ENCODE measurements around the gene PTPRO.

Gene PTPRO

DNA sequence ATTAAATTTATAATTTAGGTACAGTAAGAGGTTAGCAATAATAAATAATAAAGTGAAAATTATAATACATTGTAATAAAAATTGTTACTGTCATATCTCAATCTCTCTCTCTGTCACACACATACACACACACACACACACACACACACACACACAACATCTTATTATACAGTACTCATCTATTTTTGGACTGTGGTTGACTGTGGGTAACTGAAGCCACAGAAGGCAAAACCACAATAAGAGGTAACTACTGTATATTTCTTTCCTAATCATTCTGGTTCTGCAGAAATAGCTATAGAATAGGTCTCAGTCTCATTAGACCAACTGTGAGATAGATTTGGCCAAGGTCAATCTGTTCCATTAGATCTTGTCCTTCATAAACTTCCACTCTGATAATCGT is 33.1 kb upstream of the PTPRO start:
- no peak for DNase-seq (ENCODE audit: low spot score)
- TF ChIP-seq, protein P1, sequence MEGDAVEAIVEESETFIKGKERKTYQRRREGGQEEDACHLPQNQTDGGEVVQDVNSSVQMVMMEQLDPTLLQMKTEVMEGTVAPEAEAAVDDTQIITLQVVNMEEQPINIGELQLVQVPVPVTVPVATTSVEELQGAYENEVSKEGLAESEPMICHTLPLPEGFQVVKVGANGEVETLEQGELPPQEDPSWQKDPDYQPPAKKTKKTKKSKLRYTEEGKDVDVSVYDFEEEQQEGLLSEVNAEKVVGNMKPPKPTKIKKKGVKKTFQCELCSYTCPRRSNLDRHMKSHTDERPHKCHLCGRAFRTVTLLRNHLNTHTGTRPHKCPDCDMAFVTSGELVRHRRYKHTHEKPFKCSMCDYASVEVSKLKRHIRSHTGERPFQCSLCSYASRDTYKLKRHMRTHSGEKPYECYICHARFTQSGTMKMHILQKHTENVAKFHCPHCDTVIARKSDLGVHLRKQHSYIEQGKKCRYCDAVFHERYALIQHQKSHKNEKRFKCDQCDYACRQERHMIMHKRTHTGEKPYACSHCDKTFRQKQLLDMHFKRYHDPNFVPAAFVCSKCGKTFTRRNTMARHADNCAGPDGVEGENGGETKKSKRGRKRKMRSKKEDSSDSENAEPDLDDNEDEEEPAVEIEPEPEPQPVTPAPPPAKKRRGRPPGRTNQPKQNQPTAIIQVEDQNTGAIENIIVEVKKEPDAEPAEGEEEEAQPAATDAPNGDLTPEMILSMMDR (IDR thresholded peaks at IDR 0.05; ENCODE audit: extremely low read depth, missing control alignments), result no peak

DNA sequence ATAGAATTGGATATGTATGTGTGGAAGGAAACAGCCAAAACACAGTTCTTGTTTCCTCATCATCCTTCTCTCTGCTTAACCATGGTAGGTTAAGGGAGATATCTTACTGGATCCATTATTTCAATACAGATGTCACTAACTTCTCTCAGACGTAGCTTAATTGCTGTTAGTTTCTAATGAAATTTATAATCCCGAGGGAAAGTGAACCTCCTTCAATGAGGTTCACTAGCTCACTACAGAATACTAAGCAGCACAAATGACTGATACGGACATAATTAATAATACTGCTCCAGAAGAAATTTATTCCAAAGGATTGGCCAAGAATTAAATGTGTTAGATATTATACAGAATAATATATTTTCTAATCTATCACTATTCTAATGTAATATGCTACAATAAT is 28.6 kb upstream of the PTPRO start:
- DNase-seq (ENCODE audit: low spot score), result no peak
- TF ChIP-seq, protein P1 (IDR thresholded peaks at IDR 0.05; ENCODE audit: extremely low read depth, missing control alignments), result no peak

DNA sequence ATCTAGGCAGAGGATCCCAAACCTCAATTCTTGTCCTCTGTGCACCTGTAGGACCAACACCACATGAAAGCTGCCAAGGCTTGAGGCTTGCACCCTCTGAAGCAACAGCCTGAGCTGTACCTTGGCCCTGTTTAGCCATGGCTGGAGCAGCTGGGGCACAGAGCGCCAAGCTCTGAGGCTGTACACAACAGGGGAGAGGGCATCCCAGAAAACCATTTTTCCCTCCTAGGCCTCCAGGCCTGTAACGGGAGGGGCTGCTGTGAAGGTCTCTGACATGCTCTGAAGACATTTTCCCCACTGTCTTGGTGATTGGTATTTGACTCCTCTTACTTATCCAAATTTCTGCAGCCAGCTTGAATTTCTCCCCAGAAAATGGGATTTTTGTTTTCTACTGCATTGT is 22.4 kb upstream of the PTPRO start:
- DNase-seq (ENCODE audit: low spot score), result no peak
- TF ChIP-seq, protein P1 (IDR thresholded peaks at IDR 0.05; ENCODE audit: extremely low read depth, missing control alignments), result no peak

DNA sequence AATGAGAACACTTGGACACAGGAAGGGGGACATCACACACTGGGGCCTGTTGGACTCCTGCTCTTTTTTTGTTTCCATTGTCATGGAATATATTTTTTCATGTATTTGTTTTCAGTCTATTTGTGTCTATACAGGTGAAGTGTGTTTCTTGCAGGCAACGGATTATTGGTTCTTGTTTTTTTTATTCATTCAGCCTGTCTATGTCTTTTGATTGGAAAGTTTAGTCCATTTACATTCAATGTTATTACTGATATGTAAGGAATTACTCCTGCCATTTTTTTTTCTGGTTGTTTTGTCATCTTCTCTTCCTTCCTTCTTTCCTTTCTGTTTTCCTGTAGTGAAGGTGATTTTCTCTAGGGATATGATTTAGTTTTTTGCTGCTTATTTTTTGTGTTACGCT is 18.0 kb upstream of the PTPRO start:
- TF ChIP-seq, protein P1 (IDR thresholded peaks at IDR 0.05; ENCODE audit: extremely low read depth, missing control alignments), result no peak
- no peak for DNase-seq (ENCODE audit: low spot score)

DNA sequence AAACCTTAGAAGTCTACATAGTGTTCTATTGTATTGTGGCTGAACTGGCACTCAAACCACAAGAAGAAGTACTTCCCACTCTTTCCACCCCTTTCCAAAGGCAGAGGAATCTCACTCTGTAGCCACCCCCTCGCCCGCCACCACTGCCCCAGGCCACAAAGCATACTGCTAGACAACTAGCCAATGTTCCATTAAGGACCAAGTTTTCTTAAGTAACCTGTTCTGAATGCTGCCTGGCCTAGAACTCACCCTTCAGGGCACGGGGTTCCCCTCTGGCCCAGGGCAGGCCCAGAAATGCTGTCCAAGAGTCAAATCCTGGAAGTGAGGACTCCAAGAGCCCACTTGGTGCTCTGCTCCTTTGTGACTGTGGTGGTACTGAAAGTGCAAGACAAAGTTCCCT is 15.7 kb upstream of the PTPRO start:
- TF ChIP-seq, protein P1 (IDR thresholded peaks at IDR 0.05; ENCODE audit: extremely low read depth, missing control alignments), result no peak
- no peak for DNase-seq (ENCODE audit: low spot score)

DNA sequence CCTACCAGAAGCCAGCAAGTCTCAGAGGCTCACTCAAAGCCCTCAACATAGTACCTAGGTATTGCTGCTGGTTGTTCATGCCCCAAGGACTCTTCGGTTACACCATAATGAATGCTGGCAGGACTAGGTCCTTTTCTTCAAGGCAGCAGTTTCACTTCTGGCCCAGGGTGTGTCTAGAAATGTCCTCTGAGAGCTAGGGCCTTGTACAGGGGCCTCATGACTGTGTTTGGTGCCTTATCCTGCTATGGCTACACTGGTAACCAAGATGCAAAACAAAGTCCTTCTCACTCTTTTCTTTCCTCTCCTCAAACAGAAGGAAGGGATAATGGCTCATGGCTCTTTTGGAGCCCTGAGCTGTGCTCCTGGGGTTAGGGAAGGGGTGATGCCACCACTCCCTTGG is 15.2 kb upstream of the PTPRO start:
- TF ChIP-seq, protein P1 (IDR thresholded peaks at IDR 0.05; ENCODE audit: extremely low read depth, missing control alignments), result no peak
- DNase-seq (ENCODE audit: low spot score), result no peak

DNA sequence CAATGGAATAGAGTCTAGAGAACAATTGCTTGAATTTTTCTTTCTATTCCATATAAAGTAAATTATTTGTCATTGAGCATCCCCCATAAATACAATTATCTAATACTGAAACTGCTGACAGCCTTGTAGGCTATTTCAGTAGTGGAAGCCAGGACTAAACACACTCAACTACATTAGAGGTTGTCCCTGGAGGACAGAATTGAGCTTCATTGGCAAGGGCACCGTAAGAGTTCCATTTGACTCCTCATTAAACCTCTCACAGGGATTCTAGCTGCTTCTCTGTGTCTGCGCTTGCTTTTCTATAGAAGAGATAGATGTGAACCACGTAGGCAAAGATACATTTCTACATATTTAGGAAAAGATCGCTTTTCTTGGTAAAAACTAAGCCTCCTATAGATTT is 3.5 kb upstream of the PTPRO start:
- no peak for DNase-seq (ENCODE audit: low spot score)

More for the DNA sequence above, 3.5 kb upstream of the PTPRO start:
- TF ChIP-seq, protein P1 (IDR thresholded peaks at IDR 0.05; ENCODE audit: extremely low read depth, missing control alignments), result no peak

Data from GM20000 (cell line).